ENCODE results near the gene ABCA13.
A peak's percentile ranks its signal among the peaks of the same experiment; 100 is the strongest.
"Not testable (repeated sequence)": the region's sequence is repeated elsewhere in the genome, so short reads cannot be mapped to it uniquely, and the experiment has no call there.

The ABCA13 gene

DNA sequence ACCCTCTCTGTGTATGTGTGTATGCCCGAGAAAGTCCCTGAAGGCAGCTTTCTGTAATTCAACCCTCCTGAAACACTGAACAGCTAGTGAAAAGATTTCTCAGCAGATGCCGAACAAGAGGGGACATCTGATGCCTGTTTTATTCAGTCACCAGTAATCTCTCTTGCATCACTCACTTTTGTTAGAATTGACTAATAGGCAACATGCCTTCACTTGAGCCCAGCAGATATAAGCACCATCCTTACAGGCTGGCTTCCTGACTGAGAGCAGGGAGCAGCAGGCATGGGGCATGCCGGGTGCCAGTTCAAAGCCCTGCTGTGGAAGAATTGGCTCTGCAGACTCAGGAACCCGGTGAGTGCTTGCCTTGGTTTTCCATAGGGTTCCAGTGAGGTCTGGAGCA lies at the start of gene ABCA13:
TSS of gene ABCA13 (plus strand) at position 257 of the 400 bp plus-strand sequence. CDS start at position 283, 26 bp downstream.
- DNase-seq (ENCODE audit: low spot score), result no peak

DNA sequence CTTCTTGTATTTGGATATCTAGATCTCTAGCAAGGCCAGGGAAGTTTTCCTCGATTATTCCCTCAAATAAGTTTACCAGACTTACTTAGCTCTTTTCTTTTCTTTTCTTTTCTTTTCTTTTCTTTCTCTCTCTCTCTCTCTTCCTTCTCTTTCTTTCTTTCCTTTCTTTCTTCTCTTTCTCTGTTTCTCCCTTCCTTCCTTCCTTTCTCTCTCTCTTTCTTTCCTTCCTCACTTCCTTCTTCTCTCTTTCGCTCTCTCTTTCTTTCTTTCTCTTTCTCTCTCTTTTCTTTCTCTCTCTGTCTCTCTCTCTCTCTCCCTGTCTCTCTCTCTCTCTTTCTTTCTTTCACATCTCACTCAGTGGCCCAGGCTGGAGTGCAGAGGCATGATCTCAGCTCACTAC lies 45.2 kb upstream of the ABCA13 start:
- DNase-seq (ENCODE audit: low spot score), result no peak

GRCh38 chr7:48130658-48131108 lies 40.6 kb upstream of the ABCA13 start:
- no peak for DNase-seq (ENCODE audit: low spot score)

DNA sequence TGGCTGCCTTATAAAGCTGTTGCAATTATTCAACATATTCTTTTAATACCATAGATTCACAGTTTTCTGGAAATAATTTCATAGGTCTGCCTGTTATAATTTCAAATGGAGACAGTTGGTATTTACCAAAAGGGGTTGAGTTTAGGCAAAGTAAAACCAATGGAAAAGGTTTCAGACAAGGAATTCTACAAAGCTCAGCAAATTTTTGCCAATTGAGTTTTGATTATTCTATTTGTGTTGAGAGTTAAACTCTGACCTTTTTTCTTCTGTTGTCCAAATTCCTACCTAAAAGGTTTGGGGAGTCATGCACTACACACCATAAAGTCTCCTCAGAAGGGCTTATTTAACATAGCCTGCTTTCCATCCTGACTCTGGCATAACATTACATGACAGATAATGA lies 38.5 kb upstream of the ABCA13 start:
- no peak for DNase-seq (ENCODE audit: low spot score)

DNA sequence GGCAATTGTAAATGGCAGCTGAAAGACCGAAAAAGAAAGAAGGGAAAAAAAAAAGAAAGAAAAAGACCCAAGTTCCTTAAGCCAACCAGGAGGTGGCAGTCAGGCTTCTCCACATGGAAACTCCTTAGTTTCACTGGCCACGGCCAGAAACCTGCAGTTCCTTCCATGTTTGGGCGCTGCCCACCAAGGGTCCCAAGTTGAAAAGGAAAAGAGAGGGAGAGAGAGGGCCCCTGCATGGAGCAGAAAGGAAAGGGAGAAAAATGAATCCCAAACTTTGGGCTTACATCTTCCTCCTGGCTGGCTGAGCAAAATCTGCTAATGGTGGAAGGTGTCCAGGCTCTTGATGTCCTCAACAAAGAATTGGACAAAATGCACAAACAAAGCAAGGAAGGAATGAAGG lies 31.8 kb upstream of the ABCA13 start:
- peak; percentile 70 for DNase-seq (ENCODE audit: low spot score)

DNA sequence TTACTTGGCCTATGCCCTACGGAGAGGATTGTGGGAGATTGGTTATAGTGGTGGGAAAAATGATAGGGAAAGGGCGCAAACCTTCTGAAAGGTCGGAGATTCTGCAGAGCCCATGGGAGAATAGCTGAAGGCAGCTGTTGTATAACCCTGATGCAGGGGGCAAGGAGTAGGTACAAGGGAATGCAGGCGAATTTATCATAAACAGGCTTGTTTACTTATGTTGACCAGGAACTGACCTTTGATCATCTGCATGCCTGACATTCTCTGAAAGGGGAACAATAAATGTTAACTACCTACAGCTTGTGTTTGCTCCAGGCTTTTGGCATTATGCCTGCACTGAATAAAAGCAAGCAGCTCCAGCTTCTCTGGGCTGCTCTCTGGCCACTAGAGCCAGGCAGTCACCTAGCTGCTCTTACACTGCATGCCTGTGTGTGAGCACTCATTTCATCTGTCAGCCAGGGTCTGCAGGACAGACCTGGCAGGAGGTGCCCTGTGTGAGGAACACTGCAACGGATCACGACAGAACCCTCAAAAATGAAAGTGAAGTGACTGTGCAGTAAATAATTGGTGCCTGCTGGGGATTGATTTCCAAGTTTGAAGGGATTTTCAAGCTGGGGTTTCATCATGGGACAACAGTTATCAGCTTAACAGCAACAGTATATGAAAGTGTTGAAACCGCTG lies 31.1 kb upstream of the ABCA13 start:
- DNase-seq (ENCODE audit: low spot score), result peak; percentile 94

DNA sequence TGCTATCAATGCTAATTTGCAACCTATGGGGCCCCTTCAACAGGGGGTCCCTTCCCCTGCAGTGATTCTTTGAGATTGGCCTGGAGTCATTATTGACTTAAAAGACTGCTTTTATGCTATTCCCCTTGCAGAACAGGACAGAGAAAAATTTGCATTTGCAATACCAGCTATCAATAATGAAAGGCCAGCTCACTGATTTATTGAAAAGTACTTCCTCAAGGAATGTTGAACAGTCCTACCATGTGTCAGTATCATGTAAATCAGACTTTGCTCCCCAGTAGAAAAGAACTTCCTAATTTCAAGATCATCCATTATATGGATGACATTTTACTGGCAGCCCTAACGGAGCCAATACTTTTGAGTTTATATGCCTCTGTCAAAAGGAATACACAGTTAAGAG lies 29.7 kb upstream of the ABCA13 start:
- DNase-seq (ENCODE audit: low spot score), result no peak

GRCh38 chr7:48144291-48144768 lies 26.9 kb upstream of the ABCA13 start:
- peak; percentile 94 for DNase-seq (ENCODE audit: low spot score)

DNA sequence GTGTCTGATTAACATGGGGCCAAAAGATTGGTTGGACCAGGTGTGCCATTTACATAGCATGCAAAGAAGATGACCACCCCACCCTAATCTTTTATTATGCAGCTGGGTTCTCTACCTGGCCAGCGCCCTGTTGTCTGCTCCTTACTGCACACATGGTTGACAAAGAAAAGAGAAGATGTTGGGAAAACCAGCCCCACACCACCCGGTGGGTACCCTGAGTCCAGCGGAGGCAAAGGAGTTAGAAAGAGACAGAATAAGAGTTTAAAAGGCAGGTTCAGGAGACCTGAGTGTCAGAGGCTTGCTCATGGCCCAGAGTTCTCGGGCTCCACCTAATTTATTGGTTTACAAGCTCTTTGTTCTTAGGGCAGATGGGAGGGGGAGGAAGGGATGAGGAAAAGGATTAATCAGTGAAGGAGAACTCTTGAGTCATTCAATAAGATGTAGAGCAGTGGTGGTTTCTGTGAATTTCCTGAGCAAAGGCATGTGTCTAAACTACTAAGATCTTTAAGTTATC lies 24.1 kb upstream of the ABCA13 start:
- peak; percentile 72 for DNase-seq (ENCODE audit: low spot score)

DNA sequence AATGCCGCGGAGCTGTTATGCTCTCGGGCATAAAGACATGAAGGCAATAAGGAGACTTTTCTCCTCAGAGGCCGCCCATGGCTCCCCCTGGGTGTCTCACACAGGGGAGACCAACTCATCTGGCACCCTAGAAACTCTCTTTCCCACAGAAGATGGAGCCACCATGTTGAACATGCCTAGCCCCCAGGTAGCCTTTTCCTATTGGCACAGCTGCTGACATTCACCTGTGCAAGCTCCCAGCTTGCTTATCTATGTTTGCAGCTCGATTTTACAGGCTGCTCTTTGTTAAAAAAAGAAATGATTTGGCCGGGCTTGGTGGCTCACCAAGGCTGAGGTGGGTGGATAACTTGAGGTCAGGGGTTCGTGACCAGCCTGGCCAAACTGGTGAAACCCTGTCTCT lies 23.6 kb upstream of the ABCA13 start:
- not testable (repeated sequence) for DNase-seq (ENCODE audit: low spot score)

GRCh38 chr7:48148311-48148710 lies 22.9 kb upstream of the ABCA13 start:
- peak; percentile 32 for DNase-seq (ENCODE audit: low spot score)

DNA sequence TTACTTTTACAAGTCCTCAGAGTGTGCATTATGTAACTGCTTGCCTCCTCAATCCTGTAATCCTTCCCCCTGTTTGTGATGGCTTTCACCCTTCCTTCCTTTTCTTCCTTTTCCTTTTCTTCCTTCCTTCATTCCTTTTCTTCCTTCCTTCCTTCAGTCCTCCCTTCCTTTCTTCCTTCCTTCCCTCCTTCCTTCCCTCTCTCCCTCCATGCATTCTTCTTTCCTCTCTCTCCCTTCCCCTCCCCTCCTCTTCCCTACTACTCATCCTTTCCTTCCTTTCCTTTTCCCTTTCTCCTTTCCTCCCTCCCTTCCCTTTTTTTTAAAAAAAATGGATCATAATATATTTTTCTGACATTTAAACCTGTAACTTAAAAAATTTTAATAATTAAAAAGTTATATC lies 22.2 kb upstream of the ABCA13 start:
- DNase-seq (ENCODE audit: low spot score), result no peak

DNA sequence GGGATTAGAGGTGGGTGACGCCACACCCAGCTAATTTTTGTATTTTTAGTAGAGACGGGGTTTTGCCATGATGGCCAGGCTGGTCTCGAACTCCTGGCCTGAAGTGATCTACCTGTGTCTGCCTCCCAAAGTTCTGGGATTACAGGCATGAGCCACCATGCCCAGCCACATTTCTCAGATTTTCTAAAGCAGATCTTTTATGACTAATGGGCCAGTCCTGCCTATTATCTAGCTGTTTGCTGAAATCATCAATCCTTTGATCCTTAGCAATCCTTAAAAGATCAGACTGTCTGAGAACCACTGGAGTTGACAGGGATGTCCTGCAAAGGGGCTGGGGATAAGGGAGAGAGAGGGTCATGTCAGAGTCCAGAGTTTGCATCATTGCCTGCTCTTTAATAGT lies 21.2 kb upstream of the ABCA13 start:
- DNase-seq (ENCODE audit: low spot score), result no peak

GRCh38 chr7:48154792-48155413 lies 16.4 kb upstream of the ABCA13 start:
- DNase-seq (ENCODE audit: low spot score), result peak; percentile 66

GRCh38 chr7:48158404-48158803 lies 12.9 kb upstream of the ABCA13 start:
- no peak for DNase-seq (ENCODE audit: low spot score)

GRCh38 chr7:48161407-48162125 lies 9.7 kb upstream of the ABCA13 start:
- no peak for DNase-seq (ENCODE audit: low spot score)

GRCh38 chr7:48165157-48165556 lies 6.1 kb upstream of the ABCA13 start:
- DNase-seq (ENCODE audit: low spot score), result no peak

DNA sequence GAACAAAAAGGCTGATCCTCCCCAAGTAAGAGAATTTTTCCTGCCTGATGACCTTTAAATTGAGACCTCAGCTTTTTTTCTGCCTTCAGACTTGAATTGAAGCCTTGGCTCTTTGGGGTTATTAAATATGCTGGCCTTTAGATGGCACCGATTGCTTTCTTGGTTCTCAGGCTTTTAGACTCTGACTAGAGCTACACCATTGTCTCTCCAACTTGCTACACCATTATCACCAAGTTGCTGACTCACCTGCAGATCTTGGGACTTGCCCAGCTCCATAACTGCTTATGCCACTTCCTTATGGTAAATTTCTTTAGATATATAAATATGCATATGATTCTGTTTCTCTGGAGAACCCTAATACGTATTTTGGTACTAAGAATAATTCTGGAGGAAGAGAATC lies 3.1 kb upstream of the ABCA13 start:
- DNase-seq (ENCODE audit: low spot score), result no peak

DNA sequence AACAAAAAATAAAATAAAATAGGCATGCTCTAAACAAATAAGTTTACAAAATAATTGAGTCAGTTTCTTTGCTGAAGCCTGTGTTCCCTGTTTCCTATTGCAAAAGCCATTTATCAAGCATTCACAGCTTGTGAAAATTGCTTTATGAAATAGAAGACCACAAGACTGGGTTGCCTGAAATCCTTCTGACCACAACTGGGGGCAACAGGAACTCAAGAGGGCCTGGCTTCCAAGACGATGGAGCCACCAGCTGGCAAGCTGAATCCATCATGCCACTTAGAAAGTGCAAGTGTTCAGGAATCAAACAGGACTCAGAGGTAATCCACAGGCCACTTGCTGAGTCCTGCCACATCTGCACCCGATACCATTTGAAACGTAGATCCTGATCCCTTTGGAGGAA lies 752 bp upstream of the ABCA13 start:
- no peak for DNase-seq (ENCODE audit: low spot score)

DNA sequence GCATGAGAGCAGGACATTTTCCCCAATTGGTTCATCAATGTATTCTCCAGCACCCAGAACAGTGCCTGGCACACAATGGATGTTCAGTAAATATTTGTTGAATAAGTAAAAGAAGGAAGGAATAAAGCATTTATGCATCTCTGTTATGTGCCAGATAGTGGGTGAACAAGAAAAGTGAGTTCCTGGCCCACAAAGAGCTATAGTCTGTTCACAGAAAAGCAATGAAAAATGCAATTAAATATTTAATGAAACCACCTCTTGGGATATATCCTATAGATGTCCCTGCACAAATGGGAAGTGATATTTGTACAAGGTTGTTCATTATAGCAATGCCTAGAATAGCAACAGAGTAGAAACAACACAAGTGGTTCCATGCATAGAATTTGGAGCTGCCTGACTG lies 2.1 kb downstream of the ABCA13 start:
- no peak for DNase-seq (ENCODE audit: low spot score)

DNA sequence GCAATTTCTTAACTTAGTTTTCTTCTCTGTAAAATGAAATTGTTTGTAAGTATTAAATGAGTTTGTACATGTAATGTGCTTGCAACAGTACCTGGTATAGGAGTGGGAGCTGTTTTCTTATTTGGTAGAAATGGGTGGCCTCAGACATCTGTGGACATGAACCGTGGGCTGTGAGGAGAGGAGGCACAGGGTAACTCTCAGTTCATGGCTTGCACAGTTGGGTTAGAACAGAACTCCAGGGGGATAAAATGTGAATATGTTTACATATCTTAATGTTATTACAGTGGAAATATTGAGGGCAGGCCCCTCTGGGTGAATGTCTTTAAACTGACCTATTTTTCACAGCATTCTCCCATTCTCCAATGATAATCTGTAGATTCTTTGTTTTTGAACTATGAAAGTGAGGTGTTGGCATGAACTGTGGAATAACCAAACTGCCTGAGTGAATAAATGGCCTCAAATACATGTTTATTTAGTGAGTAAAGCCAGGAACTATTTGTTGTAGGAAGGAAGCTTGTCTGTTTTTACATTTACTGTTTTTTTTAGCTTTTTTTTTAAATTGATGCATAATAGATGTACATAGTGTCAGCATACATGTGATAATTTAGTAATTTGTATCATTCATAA lies 2.6 kb downstream of the ABCA13 start:
- DNase-seq (ENCODE audit: low spot score), result no peak

GRCh38 chr7:48175019-48175418 lies 3.8 kb downstream of the ABCA13 start:
- DNase-seq (ENCODE audit: low spot score), result no peak

Data from LoVo (cell line).